HepG2 (cell line): ENCODE data around the gene PTPN3. TPM values are rescaled to one million over a fixed set of nuclear protein-coding genes. Genes with fewer than 3 reads are reported as not detected.
A peak's percentile ranks its signal among the peaks of the same experiment; 100 is the strongest.

ENCODE experiments used
- DR1 ChIP-seq: sonication (generic); formaldehyde crosslinking; IDR thresholded peaks from 2 replicates; pipeline ENCODE4 v1.8.0; 2021; ENCODE audit warnings: mild to moderate bottlenecking, missing genetic modification reagents, inconsistent platforms
- GABPA ChIP-seq, 2 experiments: IDR thresholded peaks; 2 replicates each; pipeline ENCODE4 v1.6.1; 2011 to 2016; ENCODE audit warnings: low read depth in 2 of 2, low read length in 1 of 2, missing biosample characterization in 1 of 2, missing genetic modification characterization in 1 of 2
- GATAD1 ChIP-seq: IDR thresholded peaks from 2 replicates; pipeline ENCODE4 v1.6.1; 2016; ENCODE audit warnings: missing genetic modification reagents, missing compliant biosample characterization
- HNF4G ChIP-seq, 2 experiments: sonication (generic) in 1 of 2; formaldehyde crosslinking in 1 of 2; IDR thresholded peaks; 2 replicates each; pipeline versions ENCODE4 v1.4.0 to v1.6.1; 2011 to 2020; ENCODE audit warnings: borderline replicate concordance in 2 of 2, low read depth in 2 of 2, mild to moderate bottlenecking in 2 of 2, low read length in 1 of 2, missing genetic modification reagents in 1 of 2, moderate library complexity in 1 of 2
- MBD4 ChIP-seq: IDR thresholded peaks from 2 replicates; pipeline ENCODE4 v1.6.1; 2012; ENCODE audit warnings: low read length, inconsistent platforms, borderline replicate concordance
- NFATC3 ChIP-seq: sonication (generic); formaldehyde crosslinking; IDR thresholded peaks from 2 replicates; pipeline ENCODE4 v1.5.1; 2020; ENCODE audit warnings: mild to moderate bottlenecking, missing genetic modification reagents
- PRMT3 ChIP-seq: sonication (generic); formaldehyde crosslinking; IDR thresholded peaks from 2 replicates; pipeline ENCODE4 v1.8.1; 2022; ENCODE audit warnings: low read depth, mild to moderate bottlenecking, moderate library complexity, missing genetic modification reagents, borderline replicate concordance
- RELA ChIP-seq: sonication (generic); formaldehyde crosslinking; IDR thresholded peaks from 2 replicates; pipeline ENCODE4 v1.4.0; 2020; ENCODE audit warnings: missing genetic modification reagents
- RFX5 ChIP-seq: IDR thresholded peaks from 2 replicates; pipeline ENCODE4 v1.6.1; 2011; ENCODE audit warnings: low read depth, low read length, improper control_type of control experiment
- RNF2 ChIP-seq: fragments of 450-650 bp; conservative IDR thresholded peaks from 2 replicates; pipeline ENCODE4 v1.6.1; 2016; ENCODE audit warnings: low read depth
- THAP11 ChIP-seq: IDR thresholded peaks from 2 replicates; pipeline ENCODE4 v1.6.1; 2016; ENCODE audit warnings: missing biosample characterization, missing genetic modification reagents
- ZBTB7A ChIP-seq: sonication (generic); formaldehyde crosslinking; IDR thresholded peaks from 2 replicates; pipeline ENCODE4 v1.8.0; 2022; ENCODE audit warnings: mild to moderate bottlenecking, missing genetic modification reagents
- ZC3H4 ChIP-seq: sonication (generic); formaldehyde crosslinking; IDR thresholded peaks from 2 replicates; pipeline ENCODE4 v1.4.0; 2020; ENCODE audit warnings: missing genetic modification reagents, borderline replicate concordance
- ZNF12 ChIP-seq: sonication (generic); formaldehyde crosslinking; IDR thresholded peaks from 2 replicates; pipeline ENCODE4 v1.5.0; 2020; ENCODE audit warnings: missing genetic modification reagents
- ZNF17 ChIP-seq: sonication (generic); formaldehyde crosslinking; IDR thresholded peaks from 2 replicates; pipeline ENCODE4 v1.5.0; 2020; ENCODE audit warnings: mild to moderate bottlenecking, missing genetic modification reagents
- ZNF264 ChIP-seq: sonication (generic); formaldehyde crosslinking; IDR thresholded peaks from 2 replicates; pipeline ENCODE4 v1.4.0; 2020; ENCODE audit warnings: missing genetic modification reagents
- ZNF367 ChIP-seq: sonication (generic); formaldehyde crosslinking; IDR thresholded peaks from 2 replicates; pipeline ENCODE4 v1.4.0; 2020; ENCODE audit warnings: missing genetic modification reagents, borderline replicate concordance
- ZNF460 ChIP-seq: sonication (generic); formaldehyde crosslinking; IDR thresholded peaks from 2 replicates; pipeline ENCODE4 v1.5.1; 2020; ENCODE audit warnings: missing genetic modification reagents, mild to moderate bottlenecking, borderline replicate concordance
- ZNF484 ChIP-seq: sonication (generic); formaldehyde crosslinking; IDR thresholded peaks from 2 replicates; pipeline ENCODE4 v1.5.1; 2020; ENCODE audit warnings: mild to moderate bottlenecking, low read depth, missing genetic modification reagents, borderline replicate concordance
- ZNF589 ChIP-seq: sonication (generic); formaldehyde crosslinking; conservative IDR thresholded peaks from 2 replicates; pipeline ENCODE4 v1.8.0; 2022; ENCODE audit warnings: mild to moderate bottlenecking, moderate library complexity, missing genetic modification reagents
- ZNF724P ChIP-seq: sonication (generic); formaldehyde crosslinking; IDR thresholded peaks from 2 replicates; pipeline ENCODE4 v1.8.0; 2022; ENCODE audit warnings: missing genetic modification reagents, borderline replicate concordance
- polyA plus RNA-seq, 8 experiments: library from polyadenylated mRNA; depleted of rRNA in 3 of 8; stranded (reverse) in 7 of 8; unstranded in 1 of 8; fragments of >200 nt; fragmentation: Illumina TruSeq in 4 of 8; extraction: Trizol in 4 of 8; gene quantifications; 2 replicates each; pipeline versions ENCODE4 v1.2.1 to v1.2.3, GENCODE V29; 2011 to 2016; ENCODE audit warnings: low read depth in 4 of 8, missing spikeins in 1 of 8, mixed read lengths in 1 of 8; ENCODE audit not compliant: insufficient read depth in 1 of 8
- total RNA-seq, 5 experiments: library from RNA; depleted of rRNA; stranded (reverse); fragments of >200 nt; fragmentation: Illumina TruSeq; extraction: Trizol; gene quantifications; 2 replicates each; pipeline ENCODE4 v1.2.3, GENCODE V29; 2016; ENCODE audit warnings: low read depth in 1 of 5
- TF ChIP-seq, protein P1 (sequence below), 2 experiments: fragments of 450-650 bp in 1 of 2; sonication (generic) in 1 of 2; formaldehyde crosslinking; IDR thresholded peaks; 2 replicates each; pipeline versions ENCODE4 v1.5.0 to v1.8.0; 2020 to 2022; ENCODE audit warnings: mild to moderate bottlenecking in 1 of 2, missing genetic modification reagents in 1 of 2
- TF ChIP-seq, protein P2 (sequence below): IDR thresholded peaks from 2 replicates; pipeline ENCODE4 v1.6.1; 2016; ENCODE audit warnings: low read depth, control low read depth
- TF ChIP-seq, protein P3 (sequence below): sonication (generic); formaldehyde crosslinking; IDR thresholded peaks from 2 replicates; pipeline ENCODE4 v1.4.0; 2020; ENCODE audit warnings: low read depth, mild to moderate bottlenecking, missing genetic modification reagents
- TF ChIP-seq, protein P4 (sequence below): sonication (generic); formaldehyde crosslinking; IDR thresholded peaks from 2 replicates; pipeline ENCODE4 v1.8.1; 2023; ENCODE audit warnings: mild to moderate bottlenecking, missing genetic modification reagents

The PTPN3 gene
- total and polyA plus RNA-seq, 2 of the 13 experiments (the other 11 are each of a cell fraction or from before 2014, with no cell fraction given): 5.6 to 20.5 TPM

DNA sequence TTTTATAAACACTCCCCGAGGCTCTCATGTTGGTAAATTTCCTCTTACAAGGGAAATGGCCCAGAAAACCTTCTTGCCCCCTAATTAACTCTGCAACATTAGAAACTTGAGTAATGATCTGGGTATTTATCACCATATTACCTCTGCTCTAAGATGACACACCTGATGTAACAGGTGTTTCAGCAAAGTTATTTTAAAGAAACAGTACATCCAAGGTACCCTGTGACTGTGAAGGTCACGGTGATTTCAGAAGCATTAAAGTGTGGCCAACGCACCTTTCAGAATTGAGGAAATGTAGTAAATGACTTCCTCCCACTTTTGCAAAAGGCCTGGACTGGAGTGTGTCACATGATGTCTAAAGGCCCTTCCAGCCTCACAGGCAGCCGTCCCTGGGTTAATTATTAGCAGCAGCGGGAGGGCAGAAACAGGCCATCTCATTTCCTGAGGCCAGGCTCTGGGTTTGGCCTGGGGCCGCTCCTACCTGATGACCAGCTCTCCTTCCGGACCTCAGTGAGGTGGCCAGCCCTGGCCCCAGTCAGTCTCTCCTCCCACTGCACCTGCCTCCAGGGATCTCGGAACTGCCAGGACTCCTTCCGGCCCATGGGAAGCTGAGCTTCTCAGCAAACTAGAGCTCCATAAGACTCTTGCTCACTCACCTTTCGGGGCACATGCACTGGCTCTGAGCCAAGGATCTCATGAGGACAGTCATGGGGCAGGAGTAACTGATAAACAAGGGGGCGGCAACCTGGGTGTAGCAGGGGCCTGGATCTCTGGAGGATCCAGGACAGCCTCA is 20.7 kb downstream of the PTPN3 start (continued):
- TF ChIP-seq HNF4G (IDR thresholded peaks at IDR 0.05; ENCODE audit: borderline replicate concordance, low read depth, low read length) (peak; percentile 23; the same call in 1 of the 2 replicates), HNF4G (CRISPR knock-in tag; IDR thresholded peaks at IDR 0.05; ENCODE audit: borderline replicate concordance, low read depth) (0 out of 2 replicates have a peak, but pooled peaks have one; percentile 7), ZNF367 (CRISPR knock-in tag) (no peak), ZNF264 (CRISPR knock-in tag) (no peak), RFX5 (no peak), ZNF12 (CRISPR knock-in tag) (peak; percentile 9; the same call in 1 of the 2 replicates), RNF2 (no peak), ZC3H4 (CRISPR knock-in tag) (no peak), ZNF724P (CRISPR knock-in tag) (no peak), NFATC3 (CRISPR knock-in tag) (0 out of 2 replicates have a peak, but pooled peaks have one; percentile 38), ZNF460 (CRISPR knock-in tag) (no peak), MBD4 (no peak), ZNF17 (0 out of 2 replicates have a peak, but pooled peaks have one; percentile 30), RELA (no peak; the same call in 1 of the 2 replicates), ZBTB7A (CRISPR knock-in tag) (no peak), THAP11 (CRISPR knock-in tag) (peak; percentile 71), ZNF589 (CRISPR knock-in tag) (no peak), ZNF484 (CRISPR knock-in tag) (no peak), GATAD1 (CRISPR knock-in tag) (peak; percentile 41), DR1 (CRISPR knock-in tag) (no peak), GABPA (IDR thresholded peaks at IDR 0.05; ENCODE audit: low read depth, low read length) (peak; percentile 34; the same call in 1 of the 2 replicates), GABPA (CRISPR knock-in tag; IDR thresholded peaks at IDR 0.05; ENCODE audit: low read depth) (peak; percentile 77), PRMT3 (CRISPR knock-in tag) (no peak)
- TF ChIP-seq, protein P1, sequence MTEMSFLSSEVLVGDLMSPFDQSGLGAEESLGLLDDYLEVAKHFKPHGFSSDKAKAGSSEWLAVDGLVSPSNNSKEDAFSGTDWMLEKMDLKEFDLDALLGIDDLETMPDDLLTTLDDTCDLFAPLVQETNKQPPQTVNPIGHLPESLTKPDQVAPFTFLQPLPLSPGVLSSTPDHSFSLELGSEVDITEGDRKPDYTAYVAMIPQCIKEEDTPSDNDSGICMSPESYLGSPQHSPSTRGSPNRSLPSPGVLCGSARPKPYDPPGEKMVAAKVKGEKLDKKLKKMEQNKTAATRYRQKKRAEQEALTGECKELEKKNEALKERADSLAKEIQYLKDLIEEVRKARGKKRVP (CRISPR knock-in tag; IDR thresholded peaks at IDR 0.05): no peak; a peak in 1 of 4 replicates
- TF ChIP-seq, protein P2, sequence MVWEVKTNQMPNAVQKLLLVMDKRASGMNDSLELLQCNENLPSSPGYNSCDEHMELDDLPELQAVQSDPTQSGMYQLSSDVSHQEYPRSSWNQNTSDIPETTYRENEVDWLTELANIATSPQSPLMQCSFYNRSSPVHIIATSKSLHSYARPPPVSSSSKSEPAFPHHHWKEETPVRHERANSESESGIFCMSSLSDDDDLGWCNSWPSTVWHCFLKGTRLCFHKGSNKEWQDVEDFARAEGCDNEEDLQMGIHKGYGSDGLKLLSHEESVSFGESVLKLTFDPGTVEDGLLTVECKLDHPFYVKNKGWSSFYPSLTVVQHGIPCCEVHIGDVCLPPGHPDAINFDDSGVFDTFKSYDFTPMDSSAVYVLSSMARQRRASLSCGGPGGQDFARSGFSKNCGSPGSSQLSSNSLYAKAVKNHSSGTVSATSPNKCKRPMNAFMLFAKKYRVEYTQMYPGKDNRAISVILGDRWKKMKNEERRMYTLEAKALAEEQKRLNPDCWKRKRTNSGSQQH: 0 out of 2 replicates have a peak, but pooled peaks have one; percentile 65
- TF ChIP-seq, protein P3, sequence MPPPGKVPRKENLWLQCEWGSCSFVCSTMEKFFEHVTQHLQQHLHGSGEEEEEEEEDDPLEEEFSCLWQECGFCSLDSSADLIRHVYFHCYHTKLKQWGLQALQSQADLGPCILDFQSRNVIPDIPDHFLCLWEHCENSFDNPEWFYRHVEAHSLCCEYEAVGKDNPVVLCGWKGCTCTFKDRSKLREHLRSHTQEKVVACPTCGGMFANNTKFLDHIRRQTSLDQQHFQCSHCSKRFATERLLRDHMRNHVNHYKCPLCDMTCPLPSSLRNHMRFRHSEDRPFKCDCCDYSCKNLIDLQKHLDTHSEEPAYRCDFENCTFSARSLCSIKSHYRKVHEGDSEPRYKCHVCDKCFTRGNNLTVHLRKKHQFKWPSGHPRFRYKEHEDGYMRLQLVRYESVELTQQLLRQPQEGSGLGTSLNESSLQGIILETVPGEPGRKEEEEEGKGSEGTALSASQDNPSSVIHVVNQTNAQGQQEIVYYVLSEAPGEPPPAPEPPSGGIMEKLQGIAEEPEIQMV (CRISPR knock-in tag): peak; percentile 87; the same call in 1 of the 2 replicates
- TF ChIP-seq, protein P4, sequence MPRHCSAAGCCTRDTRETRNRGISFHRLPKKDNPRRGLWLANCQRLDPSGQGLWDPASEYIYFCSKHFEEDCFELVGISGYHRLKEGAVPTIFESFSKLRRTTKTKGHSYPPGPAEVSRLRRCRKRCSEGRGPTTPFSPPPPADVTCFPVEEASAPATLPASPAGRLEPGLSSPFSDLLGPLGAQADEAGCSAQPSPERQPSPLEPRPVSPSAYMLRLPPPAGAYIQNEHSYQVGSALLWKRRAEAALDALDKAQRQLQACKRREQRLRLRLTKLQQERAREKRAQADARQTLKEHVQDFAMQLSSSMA (CRISPR knock-in tag): no peak
